Epithelial cell of esophagus (primary cell): ENCODE measurements around the gene TBC1D22B.

Source experiments
- DNase-seq: peaks from one replicate; pipeline ENCODE4 v3.0.0; 2010; ENCODE audit warnings: low read depth
- H3K4me3 ChIP-seq: 2 replicates; pipeline ENCODE4 v1.5.1; 2011; ENCODE audit warnings: mild to moderate bottlenecking, low read length, control low read depth
- TF ChIP-seq, protein P1 (sequence below): IDR thresholded peaks from 2 replicates; pipeline ENCODE4 v1.5.1; 2011; ENCODE audit warnings: low read depth, mild to moderate bottlenecking, low read length, control low read depth, inconsistent platforms; ENCODE audit not compliant: insufficient read depth; ENCODE audit errors: missing control alignments

The TBC1D22B gene

DNA sequence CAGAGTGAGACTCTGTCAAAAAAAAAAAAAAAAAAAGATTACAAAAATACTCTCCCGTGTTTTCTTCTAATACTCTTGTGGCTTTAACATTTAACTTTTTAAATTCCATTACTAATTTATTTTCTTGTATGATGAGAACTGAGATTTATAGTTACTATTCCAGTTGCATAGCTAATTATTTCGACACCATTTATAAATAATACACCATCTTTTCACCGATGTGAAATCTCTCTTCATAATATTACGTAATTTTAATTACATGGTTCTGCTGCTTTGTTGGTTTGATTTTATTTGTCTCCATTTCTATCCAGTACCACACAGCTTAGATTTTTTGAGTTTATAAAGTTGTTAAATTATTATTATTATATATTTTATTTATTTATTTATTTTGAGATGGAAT is 42.4 kb downstream of the TBC1D22B start:
- DNase-seq: no peak
- H3K4me3 ChIP-seq: no peak overlapping the region
- TF ChIP-seq, protein P1, sequence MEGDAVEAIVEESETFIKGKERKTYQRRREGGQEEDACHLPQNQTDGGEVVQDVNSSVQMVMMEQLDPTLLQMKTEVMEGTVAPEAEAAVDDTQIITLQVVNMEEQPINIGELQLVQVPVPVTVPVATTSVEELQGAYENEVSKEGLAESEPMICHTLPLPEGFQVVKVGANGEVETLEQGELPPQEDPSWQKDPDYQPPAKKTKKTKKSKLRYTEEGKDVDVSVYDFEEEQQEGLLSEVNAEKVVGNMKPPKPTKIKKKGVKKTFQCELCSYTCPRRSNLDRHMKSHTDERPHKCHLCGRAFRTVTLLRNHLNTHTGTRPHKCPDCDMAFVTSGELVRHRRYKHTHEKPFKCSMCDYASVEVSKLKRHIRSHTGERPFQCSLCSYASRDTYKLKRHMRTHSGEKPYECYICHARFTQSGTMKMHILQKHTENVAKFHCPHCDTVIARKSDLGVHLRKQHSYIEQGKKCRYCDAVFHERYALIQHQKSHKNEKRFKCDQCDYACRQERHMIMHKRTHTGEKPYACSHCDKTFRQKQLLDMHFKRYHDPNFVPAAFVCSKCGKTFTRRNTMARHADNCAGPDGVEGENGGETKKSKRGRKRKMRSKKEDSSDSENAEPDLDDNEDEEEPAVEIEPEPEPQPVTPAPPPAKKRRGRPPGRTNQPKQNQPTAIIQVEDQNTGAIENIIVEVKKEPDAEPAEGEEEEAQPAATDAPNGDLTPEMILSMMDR: no peak

DNA sequence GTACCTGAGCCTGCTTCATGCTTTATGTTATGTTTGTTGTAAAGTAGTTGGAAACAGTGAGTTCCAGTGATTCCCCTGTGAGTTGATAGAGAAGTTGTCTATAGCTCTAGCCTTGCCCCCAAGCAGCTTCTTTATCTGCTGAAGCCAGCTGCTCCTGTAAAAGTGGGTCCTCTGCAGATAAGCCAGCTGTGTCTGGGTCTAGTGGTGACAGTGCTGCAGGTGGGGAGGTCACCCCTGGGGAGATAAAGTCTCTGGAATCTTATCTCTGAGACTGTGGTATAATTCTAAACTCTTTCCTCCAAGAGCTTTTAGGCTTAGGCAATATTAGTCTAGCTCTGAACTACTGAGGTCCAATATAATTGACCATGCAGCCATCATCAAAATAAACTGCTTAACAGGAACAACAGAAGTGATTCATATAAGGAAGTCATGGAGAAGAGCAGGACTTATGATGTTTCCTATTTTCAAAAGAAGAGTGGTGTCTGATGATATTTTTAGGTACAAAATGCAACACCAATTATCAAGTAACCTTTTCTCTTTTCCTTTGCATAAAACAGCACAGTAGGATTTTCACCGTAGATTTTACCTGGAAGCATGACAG is 44.6 kb downstream of the TBC1D22B start:
- DNase-seq: peak; percentile 16
- TF ChIP-seq, protein P1: no peak
- H3K4me3 ChIP-seq: no peak overlapping the region

DNA sequence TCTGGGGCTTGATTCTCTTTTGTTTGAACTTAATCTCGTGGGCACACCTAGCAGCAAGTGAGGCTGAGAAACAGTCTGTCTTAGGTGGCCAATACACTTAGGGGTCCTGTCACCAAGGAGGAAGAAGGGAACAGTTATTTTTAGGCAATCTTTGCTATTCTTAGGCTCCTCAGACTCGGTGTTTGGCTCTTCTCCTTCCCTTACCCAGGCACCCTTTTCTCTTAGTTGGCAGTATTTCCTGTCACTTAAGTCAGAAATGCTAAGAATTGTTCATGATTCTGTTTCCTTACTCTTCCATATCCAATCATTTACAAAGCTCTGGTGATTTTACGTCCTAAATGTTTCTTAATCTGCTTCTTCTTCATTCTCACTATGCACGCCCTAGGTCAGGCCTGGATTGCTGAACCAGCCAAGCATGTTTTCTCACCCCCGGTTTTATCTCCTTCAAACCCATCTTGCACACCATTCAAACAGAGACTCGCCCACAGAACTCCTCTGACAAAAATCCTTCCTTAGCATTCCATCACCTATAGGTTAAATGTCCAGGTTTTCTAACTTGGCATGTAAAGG is 45.6 kb downstream of the TBC1D22B start:
- peak; percentile 28 for DNase-seq
- TF ChIP-seq, protein P1: no peak
- H3K4me3 ChIP-seq: no peak overlapping the region

DNA sequence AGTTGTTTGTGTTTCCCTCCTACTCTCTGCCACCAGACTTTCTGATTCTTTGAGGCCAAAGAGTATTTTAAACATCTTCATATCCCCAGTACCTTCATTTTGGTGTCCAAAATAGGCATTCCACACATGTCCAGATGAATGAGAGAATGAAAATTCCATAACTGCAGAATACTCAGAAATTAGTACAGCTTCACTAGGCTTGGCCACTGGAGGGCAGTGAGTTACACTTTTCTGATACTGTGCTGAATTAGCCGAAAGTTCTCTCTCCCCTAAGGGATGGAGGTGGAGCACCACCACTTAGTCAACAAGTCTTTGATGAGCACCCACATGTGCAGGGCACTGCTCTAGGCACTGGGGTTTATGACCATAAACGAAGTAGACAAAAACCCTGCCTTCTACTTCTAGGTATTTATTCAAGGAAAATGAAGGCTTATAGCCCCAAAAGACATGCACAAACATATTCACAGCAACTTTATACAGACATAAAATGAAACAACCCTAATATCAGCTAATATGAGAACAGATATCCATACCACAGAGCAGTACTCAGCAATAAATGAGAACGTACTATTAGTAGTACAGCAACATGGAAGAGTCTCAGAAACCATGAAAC is 46.4 kb downstream of the TBC1D22B start:
- TF ChIP-seq, protein P1: peak; percentile 70
- peak; percentile 64 for DNase-seq
- H3K4me3 ChIP-seq: no peak overlapping the region

DNA sequence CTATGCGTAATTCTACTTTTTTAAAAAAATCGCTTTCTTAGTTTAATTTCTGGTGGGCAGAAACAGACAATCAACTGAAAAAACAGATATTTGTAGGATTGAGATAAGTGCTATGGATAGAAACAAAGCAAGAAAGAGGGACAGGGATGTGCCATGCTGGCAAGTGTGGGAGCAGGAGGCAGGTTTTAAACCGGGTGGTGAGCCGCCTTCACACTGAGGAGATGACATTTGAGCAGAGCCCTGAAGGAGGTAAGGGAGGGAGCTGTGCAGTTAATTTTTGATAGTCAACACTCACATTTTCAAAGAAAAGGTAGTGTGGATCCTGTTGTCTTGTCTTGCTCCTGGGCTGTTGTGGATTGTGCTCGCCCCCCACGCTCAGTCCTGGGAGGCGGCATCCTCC is 47.2 kb downstream of the TBC1D22B start:
- H3K4me3 ChIP-seq: no peak overlapping the region
- TF ChIP-seq, protein P1: no peak
- DNase-seq: no peak

DNA sequence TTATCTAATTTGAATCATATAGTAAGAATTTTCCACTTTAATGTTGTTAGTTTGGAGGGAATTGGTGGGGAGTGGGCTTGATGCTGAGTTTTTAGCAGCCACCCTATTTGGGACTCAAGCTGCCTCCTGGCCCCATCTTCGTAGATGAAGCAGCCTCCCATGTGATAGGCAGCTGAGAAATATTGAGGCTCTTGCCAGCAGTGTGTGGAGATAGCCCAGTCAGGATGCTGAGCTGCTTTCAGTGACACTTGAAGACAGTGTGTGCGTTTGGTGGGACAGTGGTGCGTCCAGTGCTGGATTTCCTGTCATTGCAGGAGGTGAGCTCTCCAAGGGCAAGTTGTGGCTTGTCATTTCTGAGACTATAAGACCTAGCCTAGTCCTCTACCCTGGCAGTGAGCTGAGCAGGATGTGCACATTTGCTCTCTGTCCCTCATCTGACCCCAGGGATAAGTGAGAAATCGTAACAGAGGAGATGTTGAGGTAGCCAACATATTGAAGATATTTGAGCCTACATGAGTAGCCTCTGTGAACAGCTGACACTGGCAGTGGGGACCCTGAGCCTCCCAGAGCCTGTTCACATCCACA is 48.4 kb downstream of the TBC1D22B start:
- no peak overlapping the region for H3K4me3 ChIP-seq
- TF ChIP-seq, protein P1: no peak
- peak; percentile 63 for DNase-seq
